ENCODE results near the gene EXOC2. TPM values are rescaled to one million over a fixed set of nuclear protein-coding genes. Genes with fewer than 3 reads are reported as not detected.

Gene EXOC2
- total and polyA plus RNA-seq, 7 donors, result 5.4 to 23.2 (median 15.3) TPM

DNA sequence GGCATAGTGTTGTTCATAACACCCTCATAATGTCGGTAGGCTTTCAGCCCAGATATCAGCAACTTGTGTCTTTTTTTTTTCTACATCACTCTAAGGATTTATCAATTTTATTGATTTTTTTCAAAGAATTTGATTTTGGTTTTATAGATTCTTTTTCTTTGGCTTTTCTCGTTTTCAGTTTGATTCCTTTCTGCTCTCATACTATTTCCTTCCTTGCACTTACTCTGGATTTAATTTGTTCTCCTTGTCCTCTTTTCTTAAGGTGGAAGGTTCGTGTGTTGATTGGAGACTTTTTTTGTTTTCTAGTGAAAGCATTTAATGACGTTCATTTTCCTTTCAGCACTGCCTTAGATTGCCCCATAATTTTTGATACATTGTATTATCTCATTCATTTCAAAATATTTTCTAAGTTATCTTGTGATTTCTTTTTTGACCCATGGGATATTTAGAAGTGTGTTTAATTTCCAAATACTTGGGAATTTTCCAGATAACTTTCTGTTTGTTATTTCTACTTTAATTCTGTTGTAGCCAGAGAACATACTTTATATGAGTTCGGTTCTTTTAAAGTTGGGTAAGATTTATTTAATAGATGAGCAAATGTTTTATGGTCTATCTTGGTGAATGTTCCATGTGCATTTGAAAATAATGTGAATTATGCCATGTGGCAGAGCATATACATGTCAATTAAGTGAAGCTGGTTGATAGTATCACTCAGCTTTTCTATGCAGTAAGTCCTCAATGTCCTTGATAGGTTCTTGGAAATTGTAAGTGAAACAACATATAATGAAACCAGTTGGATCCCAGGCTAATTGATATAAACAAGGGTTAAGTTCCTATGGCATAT lies 238.6 kb downstream of the EXOC2 start:
- no peaks in the 10 kb centered on the region for H3K36me3 ChIP-seq
- H3K9me3 ChIP-seq, result no peaks in the 10 kb centered on the region
- no peak for DNase-seq
- no peak for TF ChIP-seq POLR2AphosphoS5 (IDR thresholded peaks at IDR 0.05)
- 74 to 81% methylated on average over 5 of the region's 5 CpGs for WGBS, 2 donors
- H3K27me3 ChIP-seq, result no peaks in the 10 kb centered on the region
- intact Hi-C loops (cut with DNase I), result no loop called here
- H3K4me1 ChIP-seq, result no peaks in the 10 kb centered on the region
- H3K27ac ChIP-seq, result no peak overlapping the region
- no peak overlapping the region for H3K4me3 ChIP-seq

DNA sequence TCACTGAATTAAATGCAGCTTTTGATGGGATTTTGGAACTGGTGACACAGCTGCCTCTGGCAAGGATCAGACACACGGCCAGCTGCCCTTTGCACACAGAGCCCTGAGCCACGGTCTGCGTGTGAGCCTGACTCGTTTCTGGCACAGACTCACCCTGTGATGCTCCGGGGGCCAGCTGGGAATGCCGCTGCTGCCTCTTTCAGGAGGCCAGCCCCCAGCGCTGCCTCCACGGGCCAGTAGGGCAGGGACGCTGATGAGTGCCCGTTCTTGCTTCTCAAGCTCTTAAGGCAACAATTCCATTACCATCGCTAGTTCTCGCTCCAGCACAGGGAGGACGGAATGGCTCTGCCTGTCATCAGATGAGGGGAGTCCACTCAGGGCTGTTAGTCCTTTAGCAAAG lies 239.8 kb downstream of the EXOC2 start:
- Histone ChIP-seq H3K9me3 (no peaks in the 10 kb centered on the region), H3K27ac (no peak overlapping the region), H3K4me3 (no peak overlapping the region), H3K27me3 (no peaks in the 10 kb centered on the region), H3K4me1 (no peaks in the 10 kb centered on the region), H3K36me3 (no peaks in the 10 kb centered on the region)
- TF ChIP-seq, protein P1, sequence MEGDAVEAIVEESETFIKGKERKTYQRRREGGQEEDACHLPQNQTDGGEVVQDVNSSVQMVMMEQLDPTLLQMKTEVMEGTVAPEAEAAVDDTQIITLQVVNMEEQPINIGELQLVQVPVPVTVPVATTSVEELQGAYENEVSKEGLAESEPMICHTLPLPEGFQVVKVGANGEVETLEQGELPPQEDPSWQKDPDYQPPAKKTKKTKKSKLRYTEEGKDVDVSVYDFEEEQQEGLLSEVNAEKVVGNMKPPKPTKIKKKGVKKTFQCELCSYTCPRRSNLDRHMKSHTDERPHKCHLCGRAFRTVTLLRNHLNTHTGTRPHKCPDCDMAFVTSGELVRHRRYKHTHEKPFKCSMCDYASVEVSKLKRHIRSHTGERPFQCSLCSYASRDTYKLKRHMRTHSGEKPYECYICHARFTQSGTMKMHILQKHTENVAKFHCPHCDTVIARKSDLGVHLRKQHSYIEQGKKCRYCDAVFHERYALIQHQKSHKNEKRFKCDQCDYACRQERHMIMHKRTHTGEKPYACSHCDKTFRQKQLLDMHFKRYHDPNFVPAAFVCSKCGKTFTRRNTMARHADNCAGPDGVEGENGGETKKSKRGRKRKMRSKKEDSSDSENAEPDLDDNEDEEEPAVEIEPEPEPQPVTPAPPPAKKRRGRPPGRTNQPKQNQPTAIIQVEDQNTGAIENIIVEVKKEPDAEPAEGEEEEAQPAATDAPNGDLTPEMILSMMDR (IDR thresholded peaks at IDR 0.05), result no peak
- peak in 2 of 4 donors; percentile 16 to 20 for TF ChIP-seq POLR2AphosphoS5 (IDR thresholded peaks at IDR 0.05)
- TF ChIP-seq POLR2A (IDR thresholded peaks at IDR 0.05), result no peak
- no peak for TF ChIP-seq EP300 (IDR thresholded peaks at IDR 0.05)
- peak; percentile 78 for DNase-seq
- intact Hi-C loops (cut with DNase I), result no loop called here
- WGBS, 2 donors, result 70 to 71% methylated on average over 13 of the region's 13 CpGs

DNA sequence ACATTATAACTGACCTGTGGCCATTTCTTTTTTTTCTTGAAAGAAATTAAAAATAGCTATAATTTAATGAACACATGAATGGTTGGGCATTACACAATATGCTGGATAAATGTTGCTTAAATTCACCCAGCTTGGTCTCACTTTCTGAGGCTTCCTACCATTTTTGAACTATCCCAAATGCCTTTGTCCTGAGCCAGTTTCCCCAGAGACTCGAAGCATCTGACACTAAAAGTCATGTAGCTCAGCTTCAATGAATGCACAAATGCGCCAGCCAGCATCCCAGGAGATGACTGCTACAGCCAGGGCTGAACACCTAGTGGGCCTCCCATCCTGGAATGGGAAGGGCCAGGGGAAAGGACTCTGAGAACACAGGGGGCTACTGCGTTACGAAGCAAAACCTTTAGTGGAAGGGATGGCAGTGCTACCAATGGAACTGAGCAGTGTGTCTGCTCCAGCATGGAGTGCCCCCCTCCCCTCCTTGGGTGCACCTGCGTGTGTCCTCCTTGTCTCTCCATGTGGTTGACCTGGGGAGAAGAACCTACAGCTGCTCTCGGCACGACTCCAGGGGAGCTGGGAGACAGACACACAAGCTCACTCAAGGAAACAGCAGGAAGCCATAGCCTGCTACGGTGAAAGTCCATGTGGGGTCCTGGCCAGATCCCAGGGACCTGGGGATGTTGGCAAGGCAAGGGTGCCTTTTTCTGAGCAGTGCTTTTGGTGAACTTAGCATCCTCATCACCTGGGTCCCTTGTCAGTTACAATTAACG lies 240.5 kb downstream of the EXOC2 start:
- TF ChIP-seq EP300 (IDR thresholded peaks at IDR 0.05) (no peak), POLR2AphosphoS5 (IDR thresholded peaks at IDR 0.05) (no peak), POLR2A (IDR thresholded peaks at IDR 0.05) (no peak)
- TF ChIP-seq, protein P1 (IDR thresholded peaks at IDR 0.05), result no peak
- intact Hi-C loops (cut with DNase I), result no loop called here
- Histone ChIP-seq H3K4me3 (no peak overlapping the region), H3K36me3 (no peaks in the 10 kb centered on the region), H3K27me3 (no peaks in the 10 kb centered on the region), H3K27ac (no peak overlapping the region), H3K9me3 (no peaks in the 10 kb centered on the region), H3K4me1 (no peaks in the 10 kb centered on the region)
- no peak for DNase-seq
- WGBS, 2 donors, result 80 to 85% methylated on average over 9 of the region's 9 CpGs

GRCh38 chr6:451847-452246 lies 241.1 kb downstream of the EXOC2 start:
- WGBS, 2 donors, result 95 to 96% methylated on average over 8 of the region's 8 CpGs
- TF ChIP-seq EP300 (IDR thresholded peaks at IDR 0.05), result no peak
- TF ChIP-seq POLR2AphosphoS5 (IDR thresholded peaks at IDR 0.05), result no peak
- no peak for TF ChIP-seq POLR2A (IDR thresholded peaks at IDR 0.05)
- TF ChIP-seq, protein P1 (IDR thresholded peaks at IDR 0.05), result no peak
- peaks cover 0 to 2% (median 0%) of the 10 kb centered on the region in 3 donors for H3K27me3 ChIP-seq
- intact Hi-C loops (cut with DNase I), result no loop called here
- DNase-seq, result no peak
- H3K4me3 ChIP-seq, result no peak overlapping the region
- H3K27ac ChIP-seq, result no peak overlapping the region
- no peaks in the 10 kb centered on the region for H3K9me3 ChIP-seq
- H3K36me3 ChIP-seq, result no peaks in the 10 kb centered on the region
- H3K4me1 ChIP-seq, result no peaks in the 10 kb centered on the region

- WGBS, 2 donors, result 93 to 96% methylated on average over 12 of the region's 12 CpGs
These were observed 241.6 kb downstream of the EXOC2 start for GRCh38 chr6:451336-451735.

More at GRCh38 chr6:451336-451735, 241.6 kb downstream of the EXOC2 start:
- Histone ChIP-seq H3K9me3 (no peaks in the 10 kb centered on the region), H3K27me3 (peaks cover 0 to 4% (median 0%) of the 10 kb centered on the region in 3 donors), H3K4me3 (no peak overlapping the region), H3K4me1 (no peaks in the 10 kb centered on the region), H3K27ac (no peak overlapping the region), H3K36me3 (no peaks in the 10 kb centered on the region)
- intact Hi-C loops (cut with DNase I), result no loop called here
- DNase-seq, result no peak
- TF ChIP-seq POLR2A (IDR thresholded peaks at IDR 0.05) (no peak), POLR2AphosphoS5 (IDR thresholded peaks at IDR 0.05) (no peak), EP300 (IDR thresholded peaks at IDR 0.05) (no peak)
- TF ChIP-seq, protein P1 (IDR thresholded peaks at IDR 0.05), result no peak
